Measurements from ENCODE around the gene FCGR3A.

Gene FCGR3A

GRCh38 chr1:161499099-161500039 lies 50.2 kb downstream of the FCGR3A start:
- DNase-seq: no peak

GRCh38 chr1:161498646-161499045 lies 51.0 kb downstream of the FCGR3A start:
- DNase-seq: no peak

- DNase-seq: no peak
Observed at GRCh38 chr1:161497961-161498360, 51.7 kb downstream of the FCGR3A start.

GRCh38 chr1:161495490-161495889 lies 54.1 kb downstream of the FCGR3A start:
- DNase-seq: no peak

- DNase-seq: no peak
Observed at GRCh38 chr1:161494091-161494735, 55.4 kb downstream of the FCGR3A start.

- DNase-seq: no peak
Observed at GRCh38 chr1:161492827-161493226, 56.8 kb downstream of the FCGR3A start.
